GM18502 (cell line): ENCODE results near the gene PRDX5.
A peak's percentile ranks its signal among the peaks of the same experiment; 100 is the strongest.

Experiments
- ATAC-seq: cut with Tn5 transposase; IDR thresholded peaks from one replicate; pipeline ENCODE4 v1.9.1; 2021; ENCODE audit warnings: mild to moderate bottlenecking; ENCODE audit not compliant: unreplicated experiment, poor library complexity

The PRDX5 gene

GRCh38 chr11:64317961-64318765, at the start of gene PRDX5:
TSS of gene PRDX5 (plus strand) at chr11:64318121. CDS start at chr11:64318216, 95 bp downstream.
- peak; percentile 75 for ATAC-seq

- peak; percentile 8 for ATAC-seq
Measured at GRCh38 chr11:64268893-64269539, 48.9 kb upstream of the PRDX5 start.

- peak; percentile 64 for ATAC-seq
Measured at GRCh38 chr11:64269540-64270220, 48.2 kb upstream of the PRDX5 start.

- no peak for ATAC-seq
Measured at GRCh38 chr11:64275031-64275800, 42.7 kb upstream of the PRDX5 start.

GRCh38 chr11:64275841-64276240, 42.1 kb upstream of the PRDX5 start:
- no peak for ATAC-seq

GRCh38 chr11:64276653-64277431, 41.1 kb upstream of the PRDX5 start:
- no peak for ATAC-seq

GRCh38 chr11:64278576-64279190, 39.2 kb upstream of the PRDX5 start:
- no peak for ATAC-seq

GRCh38 chr11:64281957-64282770, 35.8 kb upstream of the PRDX5 start:
- ATAC-seq, result no peak

- no peak for ATAC-seq
Measured at GRCh38 chr11:64283092-64283491, 34.8 kb upstream of the PRDX5 start.

GRCh38 chr11:64284048-64284961, 33.6 kb upstream of the PRDX5 start, which contains the start of gene BAD:
TSS of gene BAD (minus strand) at chr11:64284665. CDS start at chr11:64284368, 297 bp downstream.
- peak; percentile 69 for ATAC-seq

- ATAC-seq, result peak; percentile 61
Measured at GRCh38 chr11:64284962-64285884, 32.7 kb upstream of the PRDX5 start, which contains the start of gene GPR137. TSS of gene GPR137 (plus strand) at chr11:64285848. CDS start at chr11:64286525, 677 bp downstream.

GRCh38 chr11:64285885-64286800, 31.8 kb upstream of the PRDX5 start:
- ATAC-seq, result no peak

- no peak for ATAC-seq
Measured at GRCh38 chr11:64286801-64287159, 31.1 kb upstream of the PRDX5 start.

- ATAC-seq, result no peak
Measured at GRCh38 chr11:64287676-64288352, 30.1 kb upstream of the PRDX5 start.

GRCh38 chr11:64288353-64288750, 29.6 kb upstream of the PRDX5 start:
- no peak for ATAC-seq
